22Rv1 (cell line): ENCODE data around the gene VSX2.

ENCODE experiments used
- ZFX ChIP-seq: fragments of 450-650 bp; IDR thresholded peaks from 2 replicates; pipeline ENCODE4 v1.6.1; 2017; ENCODE audit warnings: antibody characterized with exemption, borderline replicate concordance
- TF ChIP-seq, protein P1 (sequence below): fragments of 450-650 bp; IDR thresholded peaks from 2 replicates; pipeline ENCODE4 v1.5.1; 2017; ENCODE audit warnings: mild to moderate bottlenecking

DNA sequence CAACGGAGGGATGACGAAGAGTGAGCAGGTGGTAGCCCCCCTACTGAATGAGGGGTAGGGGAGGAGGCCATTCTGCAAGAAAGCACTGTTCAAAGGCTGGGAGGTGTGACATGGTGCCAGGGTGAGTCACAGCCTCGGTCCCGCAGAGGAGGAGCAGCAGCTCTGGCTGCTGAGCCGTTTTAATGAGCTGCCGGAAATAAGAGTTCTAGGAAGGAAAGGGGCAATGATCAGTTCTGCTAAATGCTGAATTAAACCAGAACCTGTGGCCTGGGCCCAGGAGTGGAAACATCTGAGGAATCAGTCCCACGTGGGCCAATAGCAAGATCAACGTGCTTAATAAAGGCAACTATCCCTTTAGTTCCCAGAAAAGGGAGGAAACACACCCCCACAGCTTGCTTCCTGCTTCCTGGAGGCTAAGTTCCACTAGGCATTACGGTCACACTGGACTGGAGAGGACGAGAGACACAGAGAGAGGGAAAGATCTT lies 59.9 kb downstream of the VSX2 start:
- TF ChIP-seq, protein P1, sequence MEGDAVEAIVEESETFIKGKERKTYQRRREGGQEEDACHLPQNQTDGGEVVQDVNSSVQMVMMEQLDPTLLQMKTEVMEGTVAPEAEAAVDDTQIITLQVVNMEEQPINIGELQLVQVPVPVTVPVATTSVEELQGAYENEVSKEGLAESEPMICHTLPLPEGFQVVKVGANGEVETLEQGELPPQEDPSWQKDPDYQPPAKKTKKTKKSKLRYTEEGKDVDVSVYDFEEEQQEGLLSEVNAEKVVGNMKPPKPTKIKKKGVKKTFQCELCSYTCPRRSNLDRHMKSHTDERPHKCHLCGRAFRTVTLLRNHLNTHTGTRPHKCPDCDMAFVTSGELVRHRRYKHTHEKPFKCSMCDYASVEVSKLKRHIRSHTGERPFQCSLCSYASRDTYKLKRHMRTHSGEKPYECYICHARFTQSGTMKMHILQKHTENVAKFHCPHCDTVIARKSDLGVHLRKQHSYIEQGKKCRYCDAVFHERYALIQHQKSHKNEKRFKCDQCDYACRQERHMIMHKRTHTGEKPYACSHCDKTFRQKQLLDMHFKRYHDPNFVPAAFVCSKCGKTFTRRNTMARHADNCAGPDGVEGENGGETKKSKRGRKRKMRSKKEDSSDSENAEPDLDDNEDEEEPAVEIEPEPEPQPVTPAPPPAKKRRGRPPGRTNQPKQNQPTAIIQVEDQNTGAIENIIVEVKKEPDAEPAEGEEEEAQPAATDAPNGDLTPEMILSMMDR, result no peak
- TF ChIP-seq ZFX, result no peak
